HG03103 (cell line): ENCODE data around the gene BCL2.
"Not testable (repeated sequence)": the region's sequence is repeated elsewhere in the genome, so short reads cannot be mapped to it uniquely, and the experiment has no call there.

ENCODE experiments used
- ATAC-seq: cut with Tn5 transposase; IDR thresholded peaks from one replicate; pipeline ENCODE4 v1.9.1; 2021; ENCODE audit warnings: low read depth; ENCODE audit not compliant: unreplicated experiment

Gene BCL2

DNA sequence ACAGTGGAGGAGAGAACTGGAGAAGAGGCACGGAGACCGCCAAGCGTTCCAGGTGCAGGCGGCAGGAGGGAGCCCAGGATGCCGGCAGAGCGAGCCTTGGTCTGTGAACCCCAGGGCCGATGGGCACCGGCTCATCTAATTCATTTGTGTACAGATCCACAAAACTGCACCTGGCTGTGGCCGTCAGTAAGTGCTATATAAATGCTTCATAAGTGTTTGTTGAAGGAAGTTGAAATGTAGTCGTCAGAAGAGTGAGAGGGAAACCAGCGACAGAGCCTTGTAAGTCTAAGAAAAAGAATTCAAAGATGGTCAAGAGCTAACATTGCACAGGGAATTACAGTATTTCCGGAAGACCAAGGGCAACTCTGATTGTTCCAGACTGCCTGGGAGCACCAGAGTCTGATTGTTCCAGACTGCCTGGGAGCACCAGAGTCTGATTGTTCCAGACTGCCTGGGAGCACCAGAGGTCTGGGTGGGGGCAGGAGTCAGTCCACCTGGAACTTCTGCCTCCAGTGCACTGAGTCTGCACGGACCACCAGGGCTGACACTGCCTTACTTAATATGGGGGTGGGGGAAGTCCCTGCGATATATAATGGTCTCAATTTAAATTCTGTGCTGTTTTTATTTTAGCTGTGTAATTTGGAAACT is 112.3 kb downstream of the BCL2 start:
- ATAC-seq, result peak; percentile 41

DNA sequence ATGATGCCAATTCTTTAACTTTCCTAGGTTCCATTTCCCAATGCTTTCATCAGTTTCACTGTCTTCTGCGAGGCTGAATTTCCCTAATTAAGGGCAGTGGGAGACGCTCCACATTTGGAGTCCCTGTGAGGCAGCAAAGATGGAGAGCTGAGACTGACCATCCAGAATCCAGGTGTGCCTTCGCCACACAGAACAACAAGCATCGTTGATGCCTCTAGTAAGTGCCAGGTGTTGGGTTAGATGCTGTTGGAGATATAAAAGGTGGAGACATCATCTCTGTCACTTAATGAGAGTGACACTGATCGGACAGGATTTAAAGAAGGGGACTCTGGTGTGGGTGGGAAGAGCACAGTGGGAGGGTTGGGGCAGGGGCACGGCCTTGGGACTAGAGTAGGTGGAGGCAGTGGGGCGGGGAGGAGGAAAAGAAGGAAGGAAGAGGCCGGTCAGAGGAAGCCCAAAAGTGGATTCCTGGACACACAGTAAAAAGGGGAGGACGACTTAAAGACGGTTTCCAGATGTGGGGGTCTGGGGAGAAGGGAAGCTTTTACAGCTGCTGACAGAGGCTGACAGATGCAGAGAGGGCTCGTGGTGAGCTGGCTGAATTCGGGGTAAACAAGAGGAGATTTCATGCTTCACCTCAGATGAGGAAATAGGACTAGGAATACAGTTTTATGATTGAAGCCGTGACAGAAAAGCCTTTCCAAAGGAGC is 113.0 kb downstream of the BCL2 start:
- no peak for ATAC-seq

GRCh38 chr18:63205791-63206252 is 113.7 kb downstream of the BCL2 start:
- no peak for ATAC-seq

DNA sequence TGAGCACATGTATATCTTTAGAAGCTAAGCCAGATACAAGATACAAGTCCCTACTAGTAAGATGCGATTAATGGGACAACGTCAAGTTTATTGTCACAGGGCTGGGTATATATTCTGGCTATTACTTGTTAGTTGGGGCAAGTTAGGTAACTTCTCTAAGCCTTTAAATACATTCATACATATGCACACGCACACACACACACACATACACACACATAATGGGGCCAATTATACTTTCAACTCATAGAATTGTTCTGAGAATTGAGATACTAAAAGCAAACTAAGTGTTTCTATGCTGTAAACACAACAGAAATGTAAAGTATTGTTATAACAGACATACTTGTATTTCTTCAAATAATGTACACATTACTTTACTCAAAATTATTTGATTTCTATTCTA is 116.1 kb downstream of the BCL2 start:
- ATAC-seq, result no peak

DNA sequence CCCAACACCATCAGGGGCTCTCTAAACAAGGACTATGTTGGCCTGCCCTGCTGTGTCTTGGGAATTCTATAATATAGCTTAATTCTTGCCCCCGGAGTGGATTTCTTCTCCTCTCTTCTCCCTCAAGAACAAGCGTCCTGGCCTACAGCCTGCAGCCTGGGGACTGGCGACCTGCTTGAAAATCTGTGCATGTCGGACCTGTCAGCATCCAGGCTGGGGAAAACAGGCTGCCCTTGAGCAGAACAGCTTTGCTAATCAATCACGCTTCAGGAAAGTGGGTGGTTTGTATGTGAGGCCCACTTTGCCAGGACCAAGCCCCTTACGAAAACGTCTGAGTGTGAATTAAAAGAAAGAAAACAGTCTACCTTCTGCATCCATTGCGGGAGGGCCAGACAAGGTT is 116.7 kb downstream of the BCL2 start:
- no peak for ATAC-seq

- ATAC-seq, result not testable (repeated sequence)
Observed at GRCh38 chr18:63201456-63201855, 118.1 kb downstream of the BCL2 start.

DNA sequence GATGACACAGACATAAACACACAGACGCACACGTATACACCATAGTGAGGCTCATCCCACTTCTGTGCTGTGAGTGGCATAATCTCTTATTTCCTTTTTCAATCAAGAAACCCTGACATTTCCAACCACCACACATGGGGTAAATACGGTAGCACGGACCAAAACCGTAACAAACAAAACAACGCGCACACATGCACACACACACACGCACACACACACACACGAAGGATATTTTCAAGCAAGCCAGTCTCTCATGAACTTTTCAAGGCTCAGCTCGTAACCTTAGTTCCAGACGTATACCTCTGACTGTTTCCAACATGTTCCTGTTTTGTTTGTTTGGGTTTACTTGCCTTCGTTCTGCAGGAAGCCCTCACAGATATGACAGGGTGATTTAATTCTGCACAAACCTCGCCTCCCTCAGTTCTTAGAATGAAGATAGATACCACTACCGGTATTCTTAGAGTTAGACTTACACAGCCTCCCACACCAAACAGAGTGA is 119.8 kb downstream of the BCL2 start:
- ATAC-seq, result no peak

GRCh38 chr18:63198868-63199742 is 120.5 kb downstream of the BCL2 start:
- ATAC-seq, result no peak

GRCh38 chr18:63198098-63198760 is 121.3 kb downstream of the BCL2 start:
- ATAC-seq, result no peak

DNA sequence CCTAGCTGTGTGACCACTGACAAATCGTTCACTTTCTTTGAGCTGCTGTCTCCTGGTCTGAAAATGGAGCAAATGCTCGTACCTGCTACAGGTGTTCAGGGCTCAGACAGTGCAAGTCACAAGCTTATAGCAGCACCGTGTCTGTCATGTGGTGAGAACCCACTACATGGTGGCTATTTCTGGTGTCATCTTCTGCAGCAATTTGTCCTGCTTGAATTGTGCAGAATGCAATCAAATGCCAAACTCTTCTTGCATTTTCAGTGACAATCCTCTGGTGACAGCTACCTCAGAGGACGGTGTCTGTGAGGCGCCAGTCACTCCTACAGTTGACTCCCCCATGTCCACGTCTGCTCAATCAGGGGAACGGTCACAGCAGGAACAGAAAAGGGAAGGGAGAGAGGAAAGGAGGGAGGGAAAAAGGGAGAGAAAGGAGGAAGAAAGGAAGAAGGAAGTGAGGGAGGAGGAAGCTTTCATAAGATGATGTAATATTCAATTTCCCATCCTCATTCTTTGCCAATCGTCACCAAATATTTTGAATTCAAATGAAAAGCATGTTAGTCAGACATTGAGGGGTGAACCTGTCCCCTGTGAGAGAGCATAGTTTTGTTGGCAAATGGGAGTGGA is 122.2 kb downstream of the BCL2 start:
- ATAC-seq, result no peak

DNA sequence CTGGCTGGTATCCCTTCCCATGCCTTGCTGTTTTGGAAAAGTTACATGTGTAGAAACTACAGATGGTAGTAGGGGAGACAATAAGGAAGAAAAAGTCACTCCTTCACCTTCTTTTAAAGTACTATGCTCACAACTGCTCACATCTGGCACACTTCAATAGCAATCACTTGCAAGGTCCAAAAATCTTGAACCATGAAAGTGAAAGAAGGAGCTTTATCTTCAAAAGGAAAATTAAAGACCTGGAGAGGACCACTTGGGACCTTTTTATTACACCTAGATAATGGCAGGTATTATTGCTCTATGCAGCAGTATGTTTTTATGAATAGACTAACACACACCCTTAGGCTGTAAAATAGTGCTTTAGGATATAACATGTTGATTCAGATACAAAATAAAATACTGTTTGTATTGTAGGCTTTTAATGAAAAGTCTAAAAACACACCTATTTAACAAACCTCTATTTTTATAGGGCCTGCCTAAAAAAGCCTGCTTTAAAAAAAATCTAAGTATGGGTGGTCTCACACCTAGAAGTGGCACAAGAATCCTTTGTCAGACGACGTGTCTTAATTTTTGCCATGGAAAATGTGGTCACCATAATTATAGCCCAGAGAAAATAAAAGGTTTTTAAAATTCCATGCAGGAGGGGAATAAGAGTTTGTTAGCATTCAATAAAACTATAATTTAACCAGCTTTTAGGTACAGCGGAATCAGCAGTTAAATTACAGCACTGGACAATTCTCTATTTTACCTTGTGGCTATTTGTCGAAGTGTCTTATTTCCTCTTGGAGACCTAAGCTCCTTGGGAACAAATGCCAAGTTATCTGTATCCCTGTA is 124.0 kb downstream of the BCL2 start:
- ATAC-seq, result no peak

DNA sequence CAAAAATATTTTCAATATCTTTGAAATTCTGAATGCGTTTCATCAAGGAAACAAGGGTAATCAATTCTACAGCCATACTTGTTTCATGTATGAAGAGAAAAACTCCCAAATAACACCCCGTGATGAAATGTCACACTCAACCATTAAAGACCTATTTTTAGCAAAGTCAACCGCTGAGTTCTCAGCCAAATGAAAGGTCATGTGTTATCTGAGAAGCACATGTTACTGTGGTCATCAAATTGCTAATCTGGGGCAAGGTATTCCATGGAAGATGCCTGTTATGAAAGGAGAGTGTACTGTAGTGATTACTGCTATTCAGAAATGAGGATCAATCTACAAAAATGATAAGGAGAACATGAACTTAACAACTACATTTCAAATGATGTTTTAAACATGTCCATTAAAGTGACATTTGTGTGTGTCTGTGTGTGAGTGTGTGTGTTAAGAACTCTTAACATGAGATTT is 126.7 kb downstream of the BCL2 start:
- ATAC-seq, result no peak

GRCh38 chr18:63192126-63192884 is 127.3 kb downstream of the BCL2 start:
- ATAC-seq, result no peak

GRCh38 chr18:63191413-63191812 is 128.2 kb downstream of the BCL2 start:
- no peak for ATAC-seq

GRCh38 chr18:63190838-63191237 is 128.7 kb downstream of the BCL2 start:
- not testable (repeated sequence) for ATAC-seq

GRCh38 chr18:63189817-63190216 is 129.8 kb downstream of the BCL2 start:
- ATAC-seq, result no peak

DNA sequence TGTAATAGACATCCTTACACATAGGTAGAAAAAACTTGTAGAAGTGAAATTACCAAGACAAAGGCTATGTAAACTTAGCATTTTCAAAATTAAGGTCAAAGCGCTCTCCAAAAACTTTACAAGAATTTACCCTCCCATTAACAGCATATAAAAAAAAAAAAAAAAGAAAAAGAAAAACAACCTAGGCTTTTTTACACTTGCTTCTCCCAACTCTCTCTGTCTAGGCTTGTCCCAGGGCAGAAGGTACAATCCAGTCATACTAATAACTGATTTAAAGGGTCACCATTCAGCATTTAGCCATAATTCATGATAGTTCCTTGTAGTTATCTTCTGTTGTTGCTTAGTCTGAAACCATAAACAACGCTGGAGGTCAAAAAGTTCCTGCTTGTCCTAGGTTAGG is 130.5 kb downstream of the BCL2 start:
- ATAC-seq, result no peak

- ATAC-seq, result no peak
Observed at GRCh38 chr18:63187791-63188460, 131.6 kb downstream of the BCL2 start.
